ENCODE data around the gene C3orf20. TPM values are rescaled to one million over a fixed set of nuclear protein-coding genes. Genes with fewer than 3 reads are reported as not detected.

Gene C3orf20
- total RNA-seq, 1 experiment from 2014 or later = not detected

DNA sequence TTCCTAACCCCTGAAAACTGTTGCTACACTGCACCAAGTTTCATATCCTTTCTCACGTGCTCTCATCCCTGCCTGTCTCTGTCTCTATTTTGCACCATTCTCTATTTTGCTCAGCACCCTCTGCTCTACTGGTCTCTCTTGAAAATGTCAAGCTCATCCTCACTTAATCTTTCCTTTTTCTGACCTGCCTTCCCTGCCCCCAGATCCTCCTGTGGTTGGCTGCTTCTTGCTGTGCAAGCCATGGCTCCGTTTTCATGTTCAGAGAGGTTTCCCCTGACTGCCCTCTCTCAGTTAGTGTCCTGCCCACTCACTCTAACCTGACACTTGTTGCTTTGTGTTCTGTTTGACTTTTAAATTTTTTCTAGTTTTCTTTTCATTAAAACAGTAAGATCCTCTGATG is 17.4 kb upstream of the C3orf20 start:
- intact Hi-C loops (cut with micrococcal nuclease; ENCODE audit: unreplicated experiment) (no loop called here), in situ Hi-C loops (cut with HindIII; ENCODE audit: low pct_unique_long_range_greater_than_20kb, low sequenced_read_pairs) (no loop called here)
- H3K27ac ChIP-seq (ENCODE audit: low read length) = no peak overlapping the region
- H3K36me3 ChIP-seq (ENCODE audit: control insufficient read depth, insufficient read depth, low read length) = peaks cover 20% of the 10 kb centered on the region
- no peak for ATAC-seq
- ChIA-PET POLR2A (no interaction called here), CTCF (no interaction called here)
- H3K9me3 ChIP-seq (ENCODE audit: control insufficient read depth, insufficient read depth, low read depth, low read length) = no peaks in the 10 kb centered on the region
- BruUV-seq (replicated peaks) = no TSS peak
- no peak overlapping the region for H3K4me3 ChIP-seq (ENCODE audit: low read depth in 2 of 2, low read length in 2 of 2)
- TF ChIP-seq TCF7L2 (IDR thresholded peaks at IDR 0.05; ENCODE audit: low read depth, low read length) (no peak), POLR2AphosphoS5 (IDR thresholded peaks at IDR 0.05; ENCODE audit: low read depth, low read length) (no peak)
- peaks cover 11% of the 10 kb centered on the region; the same call in 1 of the 2 replicates for H3K4me1 ChIP-seq (ENCODE audit: control insufficient read depth, insufficient read depth, low read length)
- no peaks in the 10 kb centered on the region for H3K27me3 ChIP-seq (ENCODE audit: control insufficient read depth, insufficient read depth, low read length)
- no peak for DNase-seq (ENCODE audit: low read depth, low spot score)

DNA sequence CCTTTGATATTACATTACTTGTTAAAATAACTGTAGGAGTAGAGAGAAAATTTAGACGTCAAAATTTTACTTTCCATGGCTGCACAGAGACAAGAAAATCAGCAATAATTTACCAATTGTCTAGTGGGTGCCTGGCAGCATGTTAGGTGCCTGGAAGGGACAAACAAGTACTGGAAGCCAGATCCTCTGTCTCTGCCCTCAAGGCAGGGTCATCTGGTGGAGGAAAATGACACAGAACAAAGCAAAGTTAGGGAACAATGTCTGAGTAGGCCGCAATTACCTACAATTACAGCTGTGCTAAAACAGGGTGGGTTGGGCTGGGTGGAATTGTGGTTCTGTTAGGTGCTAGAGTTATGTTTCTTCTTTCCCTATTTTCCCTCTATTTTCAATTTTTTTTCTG is 16.0 kb upstream of the C3orf20 start:
- Histone ChIP-seq H3K27ac (ENCODE audit: low read length) (no peak overlapping the region), H3K36me3 (ENCODE audit: control insufficient read depth, insufficient read depth, low read length) (peaks cover 24% of the 10 kb centered on the region), H3K27me3 (ENCODE audit: control insufficient read depth, insufficient read depth, low read length) (no peaks in the 10 kb centered on the region), H3K4me3 (ENCODE audit: low read depth in 2 of 2, low read length in 2 of 2) (no peak overlapping the region), H3K9me3 (ENCODE audit: control insufficient read depth, insufficient read depth, low read depth, low read length) (no peaks in the 10 kb centered on the region), H3K4me1 (ENCODE audit: control insufficient read depth, insufficient read depth, low read length) (peaks cover under 1% of the 10 kb centered on the region; the same call in 1 of the 2 replicates)
- DNase-seq (ENCODE audit: low read depth, low spot score) = no peak
- TF ChIP-seq, protein P1, sequence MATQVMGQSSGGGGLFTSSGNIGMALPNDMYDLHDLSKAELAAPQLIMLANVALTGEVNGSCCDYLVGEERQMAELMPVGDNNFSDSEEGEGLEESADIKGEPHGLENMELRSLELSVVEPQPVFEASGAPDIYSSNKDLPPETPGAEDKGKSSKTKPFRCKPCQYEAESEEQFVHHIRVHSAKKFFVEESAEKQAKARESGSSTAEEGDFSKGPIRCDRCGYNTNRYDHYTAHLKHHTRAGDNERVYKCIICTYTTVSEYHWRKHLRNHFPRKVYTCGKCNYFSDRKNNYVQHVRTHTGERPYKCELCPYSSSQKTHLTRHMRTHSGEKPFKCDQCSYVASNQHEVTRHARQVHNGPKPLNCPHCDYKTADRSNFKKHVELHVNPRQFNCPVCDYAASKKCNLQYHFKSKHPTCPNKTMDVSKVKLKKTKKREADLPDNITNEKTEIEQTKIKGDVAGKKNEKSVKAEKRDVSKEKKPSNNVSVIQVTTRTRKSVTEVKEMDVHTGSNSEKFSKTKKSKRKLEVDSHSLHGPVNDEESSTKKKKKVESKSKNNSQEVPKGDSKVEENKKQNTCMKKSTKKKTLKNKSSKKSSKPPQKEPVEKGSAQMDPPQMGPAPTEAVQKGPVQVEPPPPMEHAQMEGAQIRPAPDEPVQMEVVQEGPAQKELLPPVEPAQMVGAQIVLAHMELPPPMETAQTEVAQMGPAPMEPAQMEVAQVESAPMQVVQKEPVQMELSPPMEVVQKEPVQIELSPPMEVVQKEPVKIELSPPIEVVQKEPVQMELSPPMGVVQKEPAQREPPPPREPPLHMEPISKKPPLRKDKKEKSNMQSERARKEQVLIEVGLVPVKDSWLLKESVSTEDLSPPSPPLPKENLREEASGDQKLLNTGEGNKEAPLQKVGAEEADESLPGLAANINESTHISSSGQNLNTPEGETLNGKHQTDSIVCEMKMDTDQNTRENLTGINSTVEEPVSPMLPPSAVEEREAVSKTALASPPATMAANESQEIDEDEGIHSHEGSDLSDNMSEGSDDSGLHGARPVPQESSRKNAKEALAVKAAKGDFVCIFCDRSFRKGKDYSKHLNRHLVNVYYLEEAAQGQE (IDR thresholded peaks at IDR 0.05; ENCODE audit: insufficient read depth in 1 of 2, low read depth in 2 of 2, low read length in 1 of 2) = no peak
- ChIA-PET CTCF (no interaction called here), POLR2A (no interaction called here)
- in situ Hi-C loops (cut with HindIII; ENCODE audit: low pct_unique_long_range_greater_than_20kb, low sequenced_read_pairs) (no loop called here), intact Hi-C loops (cut with micrococcal nuclease; ENCODE audit: unreplicated experiment) (no loop called here)
- ATAC-seq = no peak
- no TSS peak for BruUV-seq (replicated peaks)

DNA sequence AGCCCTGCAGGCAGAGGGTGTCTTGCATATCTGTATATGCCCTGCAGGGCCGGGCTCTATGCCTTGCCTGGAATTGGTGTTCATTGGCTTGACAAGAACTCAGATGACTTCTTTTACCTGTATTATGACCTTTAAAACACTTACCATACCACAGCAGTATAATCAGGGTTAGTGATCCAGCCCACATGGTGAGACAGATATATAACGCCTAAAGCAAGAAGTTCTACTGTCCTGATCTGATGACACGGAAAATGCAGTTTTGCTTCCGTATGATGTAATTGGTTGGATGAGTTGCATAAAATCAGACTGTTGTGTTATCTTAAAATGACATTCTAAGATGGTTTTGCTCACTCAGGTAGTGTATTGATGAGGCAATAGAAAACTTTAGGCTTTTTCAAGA is 14.0 kb upstream of the C3orf20 start:
- DNase-seq (ENCODE audit: low read depth, low spot score) (no peak), ATAC-seq (no peak)
- no peaks in the 10 kb centered on the region for H3K9me3 ChIP-seq (ENCODE audit: control insufficient read depth, insufficient read depth, low read depth, low read length)
- TF ChIP-seq CTCF (IDR thresholded peaks at IDR 0.05) = no peak
- TF ChIP-seq, protein P1 (IDR thresholded peaks at IDR 0.05; ENCODE audit: insufficient read depth in 1 of 2, low read depth in 2 of 2, low read length in 1 of 2) = no peak
- no peak for TF ChIP-seq POLR2AphosphoS5 (IDR thresholded peaks at IDR 0.05; ENCODE audit: low read depth, low read length)
- no peak for TF ChIP-seq TCF7L2 (IDR thresholded peaks at IDR 0.05; ENCODE audit: low read depth, low read length)
- no peak for TF ChIP-seq SIN3A (IDR thresholded peaks at IDR 0.05; ENCODE audit: borderline replicate concordance, insufficient read depth, low read depth, low read length)
- CTCF ChIA-PET = no interaction called here
- H3K36me3 ChIP-seq (ENCODE audit: control insufficient read depth, insufficient read depth, low read length) = peaks cover 16% of the 10 kb centered on the region
- no peaks in the 10 kb centered on the region for H3K27me3 ChIP-seq (ENCODE audit: control insufficient read depth, insufficient read depth, low read length)
- in situ Hi-C loops (cut with HindIII; ENCODE audit: low pct_unique_long_range_greater_than_20kb, low sequenced_read_pairs) = no loop called here
- H3K4me3 ChIP-seq (ENCODE audit: low read depth in 2 of 2, low read length in 2 of 2) = no peak overlapping the region
- intact Hi-C loops (cut with micrococcal nuclease; ENCODE audit: unreplicated experiment) = no loop called here
- POLR2A ChIA-PET = no interaction called here
- no TSS peak for BruUV-seq (replicated peaks)
- H3K27ac ChIP-seq (ENCODE audit: low read length) = no peak overlapping the region
- H3K4me1 ChIP-seq (ENCODE audit: control insufficient read depth, insufficient read depth, low read length) = no peaks in the 10 kb centered on the region
